GM19240 (cell line): ENCODE measurements around the gene KRT71.
"Not testable (repeated sequence)": the region's sequence is repeated elsewhere in the genome, so short reads cannot be mapped to it uniquely, and the experiment has no call there.

ENCODE experiments used
- DNase-seq: peaks from one replicate; pipeline ENCODE4 v3.0.0; 2011; ENCODE audit warnings: low spot score; ENCODE audit not compliant: insufficient read length

KRT71 gene

GRCh38 chr12:52552681-52553195 lies at the start of gene KRT71:
KRT71 (minus strand) TSS chr12:52553145; CDS start chr12:52553077, 68 bp downstream.
- no peak for DNase-seq

DNA sequence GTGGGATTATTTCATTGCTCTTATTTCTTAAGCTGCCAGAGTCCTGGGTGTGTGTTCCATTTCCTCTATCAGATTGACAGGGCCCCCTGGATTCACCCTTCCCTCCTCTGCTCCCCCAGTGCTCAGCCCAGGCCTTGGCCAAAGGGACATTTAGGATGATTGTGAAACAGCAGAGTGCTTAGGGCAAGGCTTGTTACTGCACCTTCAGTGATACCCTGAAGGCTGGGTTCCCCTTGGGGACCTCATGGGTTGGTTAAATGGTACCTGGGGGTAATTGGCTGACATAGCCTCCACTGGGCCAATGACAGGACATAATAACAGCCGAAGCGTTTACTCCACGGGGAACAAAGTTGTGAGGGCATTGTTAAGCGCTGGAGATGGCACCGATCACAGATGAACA lies 49.6 kb upstream of the KRT71 start:
- DNase-seq = no peak

GRCh38 chr12:52601671-52602070 lies 48.7 kb upstream of the KRT71 start:
- no peak for DNase-seq

- no peak for DNase-seq
Observed at GRCh38 chr12:52600941-52601481, 48.1 kb upstream of the KRT71 start, which contains the start of gene KRT72. KRT72 (minus strand) TSS chr12:52601463; CDS start chr12:52601452, 11 bp downstream.

DNA sequence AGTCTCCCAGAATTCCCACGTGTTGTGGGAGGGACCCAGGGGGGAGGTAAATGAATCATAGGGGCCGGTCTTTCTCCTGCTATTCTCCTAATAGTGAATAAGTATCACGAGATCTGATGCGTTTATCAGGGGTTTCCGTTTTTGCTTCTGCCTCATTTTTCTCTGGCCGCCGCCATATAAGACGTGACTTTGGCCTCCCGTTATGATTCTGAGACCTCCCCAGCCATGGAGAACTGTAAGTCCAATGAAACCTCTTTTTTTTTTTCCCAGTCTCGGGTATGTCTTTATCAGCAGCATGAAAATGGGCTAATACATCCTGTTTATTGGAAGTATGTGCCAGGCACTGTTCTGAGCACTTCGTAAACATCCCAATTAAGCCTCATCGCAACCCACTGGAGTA lies 47.5 kb upstream of the KRT71 start:
- DNase-seq = no peak

DNA sequence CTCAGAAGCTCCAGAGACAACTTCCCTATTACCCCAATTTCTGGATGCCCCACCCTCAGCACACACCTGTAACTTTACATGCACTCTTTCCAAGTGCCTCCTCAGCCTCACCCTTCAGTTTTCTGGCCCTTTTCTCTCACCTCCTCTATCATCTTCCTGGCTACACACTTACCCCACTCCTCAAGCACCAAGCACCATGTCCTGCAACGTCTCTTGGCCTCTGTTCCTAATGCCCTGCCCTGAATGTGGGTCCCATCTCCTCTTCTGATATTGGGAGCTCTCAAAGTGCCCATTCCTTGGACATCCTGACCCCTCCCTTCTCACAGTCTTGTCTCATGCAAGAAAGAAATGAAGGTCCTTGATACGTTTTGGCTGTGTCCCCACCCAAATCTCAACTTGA lies 47.1 kb upstream of the KRT71 start:
- no peak for DNase-seq

DNA sequence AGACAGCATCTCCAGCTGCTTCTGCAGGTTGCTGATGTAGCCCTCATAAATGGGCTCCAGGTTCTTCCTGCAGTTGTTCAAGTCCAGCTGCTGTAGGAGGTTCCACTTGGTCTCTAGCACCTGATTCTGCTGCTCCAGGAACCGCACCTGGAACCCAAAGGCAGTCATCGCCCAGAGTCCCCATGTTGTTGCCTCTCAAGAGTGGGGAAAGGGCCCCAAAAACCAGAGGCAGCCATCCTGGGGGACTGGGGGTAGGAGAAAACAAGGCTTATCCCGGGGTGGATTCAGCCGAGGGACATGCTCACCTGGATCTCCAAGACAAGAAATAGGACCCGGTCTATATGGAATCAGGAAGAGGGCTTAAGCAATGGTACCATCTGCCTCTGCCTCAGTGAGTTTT lies 46.0 kb upstream of the KRT71 start:
- DNase-seq = no peak

DNA sequence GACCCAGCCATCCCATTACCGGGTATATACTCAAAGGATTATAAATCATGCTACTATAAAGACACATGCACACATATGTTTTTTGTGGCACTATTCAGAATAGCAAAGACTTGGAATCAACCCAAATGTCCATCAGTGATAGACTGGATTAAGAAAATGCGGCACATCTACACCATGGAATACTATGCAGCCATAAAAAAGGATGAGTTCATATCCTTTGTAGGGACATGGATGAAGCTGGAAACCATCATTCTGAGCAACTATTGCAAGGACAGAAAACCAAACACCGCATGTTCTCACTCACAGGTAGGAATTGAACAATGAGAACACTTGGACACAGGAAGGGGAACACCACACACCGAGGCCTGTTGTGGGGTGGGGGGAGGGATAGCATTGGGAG lies 41.3 kb upstream of the KRT71 start:
- DNase-seq = not testable (repeated sequence)

DNA sequence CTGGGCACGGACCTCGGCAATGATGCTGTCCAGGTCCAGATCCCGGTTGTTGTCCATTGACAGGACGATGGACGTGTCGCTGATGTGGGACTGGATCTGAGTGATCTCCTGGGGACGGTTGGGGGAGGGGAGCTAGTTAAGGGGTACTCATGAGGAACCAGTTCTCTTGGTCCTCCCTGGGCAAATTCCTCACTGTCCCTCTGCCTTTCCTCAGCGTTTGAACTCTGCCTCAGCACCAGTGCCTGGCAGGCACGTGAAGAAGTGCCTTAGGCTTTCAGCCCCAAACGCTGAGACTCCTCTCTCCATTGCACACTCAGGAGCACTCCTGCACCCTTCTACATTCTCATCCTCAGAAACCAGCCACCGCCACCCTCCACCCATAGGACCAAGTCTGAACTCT lies 38.6 kb upstream of the KRT71 start:
- no peak for DNase-seq

- DNase-seq = no peak
Observed at GRCh38 chr12:52590021-52590420, 37.1 kb upstream of the KRT71 start.

DNA sequence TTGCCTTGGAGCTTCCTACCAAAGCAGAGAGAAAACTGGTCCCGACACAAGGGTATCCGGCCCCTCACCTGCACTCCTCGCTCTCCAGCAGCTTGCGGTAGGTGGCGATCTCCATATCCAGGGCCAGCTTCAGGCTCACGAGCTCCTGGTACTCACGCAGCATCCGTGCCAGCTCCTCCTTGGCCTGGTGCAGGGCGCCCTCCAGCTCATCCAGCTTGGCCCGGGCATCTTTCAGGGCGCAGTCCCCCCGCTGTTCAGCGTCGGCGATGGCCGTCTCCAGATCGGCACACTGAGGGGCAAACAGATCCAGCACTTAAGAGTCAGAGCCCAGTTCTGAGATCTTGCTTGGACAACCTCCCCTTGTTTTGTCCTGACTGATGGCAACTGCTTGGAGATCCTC lies 34.6 kb upstream of the KRT71 start:
- DNase-seq = no peak

DNA sequence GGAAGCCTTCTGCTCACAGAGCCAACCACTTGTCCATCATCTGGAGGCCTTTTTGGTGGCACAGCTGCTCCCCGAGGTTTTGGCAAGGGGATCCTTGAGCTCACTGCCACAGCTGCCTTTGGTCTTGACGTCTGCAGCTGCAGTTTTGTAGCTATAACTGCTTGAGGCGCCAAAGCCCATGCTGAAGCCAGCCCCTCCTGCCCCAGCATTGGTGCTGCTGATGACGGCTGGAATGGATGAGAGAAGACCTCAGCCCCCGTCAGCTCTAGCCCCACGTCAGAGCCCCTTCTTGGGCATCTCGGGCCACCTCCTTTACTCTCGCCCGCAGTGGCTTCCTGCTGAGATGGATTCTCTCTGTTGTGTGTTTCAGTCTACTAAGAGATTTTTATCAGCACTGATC lies 33.0 kb upstream of the KRT71 start:
- no peak for DNase-seq

DNA sequence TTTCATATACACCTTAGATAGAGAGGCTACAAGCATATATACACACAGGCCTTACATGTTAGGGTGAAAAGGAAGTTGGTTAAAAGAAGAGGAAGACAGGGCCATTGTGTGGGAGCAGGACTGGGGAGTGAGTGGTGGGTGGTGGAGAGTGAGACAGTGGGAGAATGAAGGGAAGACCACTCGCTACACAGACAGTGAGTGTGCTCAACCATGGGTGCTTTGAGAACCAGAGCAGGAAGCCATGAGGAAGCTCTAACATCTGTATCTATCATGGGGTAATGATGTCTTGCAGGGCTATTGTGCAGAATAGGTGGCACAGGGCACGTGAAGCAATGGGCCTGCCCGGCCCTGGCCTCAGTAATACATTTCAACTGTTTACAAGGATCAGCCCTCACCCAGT lies 32.1 kb upstream of the KRT71 start:
- no peak for DNase-seq

DNA sequence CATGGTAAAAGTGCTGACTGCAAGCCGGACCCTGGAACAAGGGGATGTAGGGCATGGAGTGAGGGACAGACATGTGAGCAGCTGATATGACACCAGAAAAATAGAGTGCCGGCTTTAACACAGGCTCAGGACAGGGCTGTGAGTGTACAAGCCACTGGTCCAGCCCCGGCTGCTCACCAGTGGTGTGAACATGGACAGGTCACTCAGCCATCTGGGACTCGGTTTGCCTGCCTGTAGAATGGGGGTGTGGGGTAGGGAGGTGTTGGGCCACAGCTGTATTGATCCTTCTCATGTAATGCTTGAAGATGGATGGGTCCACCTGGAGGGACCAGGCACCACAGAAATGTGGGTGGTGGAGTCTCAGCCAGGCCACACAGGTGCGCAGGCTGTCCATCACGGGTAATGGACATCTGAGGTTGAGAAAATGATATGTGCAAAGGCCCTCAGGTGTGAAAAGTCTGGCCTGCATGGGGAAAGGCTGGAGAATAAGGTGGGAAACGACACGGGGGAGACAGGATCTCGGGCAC lies 31.3 kb upstream of the KRT71 start:
- no peak for DNase-seq

GRCh38 chr12:52582971-52583456 lies 30.1 kb upstream of the KRT71 start:
- DNase-seq = peak; percentile 44

DNA sequence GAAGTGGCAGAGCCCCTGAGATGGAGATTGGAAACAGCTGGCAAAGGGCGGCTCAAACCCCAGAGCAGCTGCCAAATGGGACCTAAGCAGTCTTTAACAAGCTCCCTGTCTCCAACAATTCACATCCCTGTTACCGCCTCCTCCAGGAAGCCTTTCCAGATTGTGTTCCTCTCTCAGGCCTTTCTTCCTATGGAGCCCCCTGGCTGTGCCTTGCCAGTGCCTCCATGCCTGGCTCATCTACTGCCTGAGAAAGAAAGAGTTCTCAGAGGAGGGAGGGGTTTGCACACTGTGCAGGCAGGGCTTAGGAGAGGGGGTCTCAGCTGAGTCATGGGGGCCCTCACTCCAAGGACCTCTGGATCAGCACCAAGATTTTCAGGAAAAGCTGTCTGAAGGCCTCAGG lies 29.5 kb upstream of the KRT71 start:
- no peak for DNase-seq

GRCh38 chr12:52581481-52581880 lies 28.5 kb upstream of the KRT71 start:
- DNase-seq = no peak

DNA sequence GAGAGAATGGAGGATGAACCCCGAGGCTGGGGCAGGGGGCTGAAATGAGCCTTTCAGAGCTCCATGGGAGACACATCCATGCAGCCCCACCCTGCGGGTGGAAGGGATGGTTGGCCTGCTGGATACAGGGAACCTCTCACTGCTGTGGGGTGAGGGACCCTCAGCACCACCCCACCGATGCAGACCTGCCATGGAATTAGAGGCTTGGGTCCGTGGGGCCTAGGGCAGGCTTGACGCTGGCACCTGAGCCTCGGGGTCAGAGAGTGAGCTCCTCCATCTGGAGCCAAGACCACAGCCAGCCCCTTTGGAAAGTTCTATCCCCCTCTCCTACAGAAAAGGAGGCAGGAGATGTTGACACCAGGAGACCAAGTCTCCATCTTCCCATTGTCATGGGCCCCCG lies 28.1 kb upstream of the KRT71 start:
- no peak for DNase-seq

- no peak for DNase-seq
Observed at GRCh38 chr12:52580496-52580895, 27.6 kb upstream of the KRT71 start.

GRCh38 chr12:52579468-52580465 lies 26.8 kb upstream of the KRT71 start:
- DNase-seq = no peak

- no peak for DNase-seq
Observed at GRCh38 chr12:52578469-52578868, 25.5 kb upstream of the KRT71 start.

- no peak for DNase-seq
Observed at GRCh38 chr12:52577316-52577715, 24.4 kb upstream of the KRT71 start.
